H7 (cell line): ENCODE measurements around the gene CDC42SE1. TPM values are rescaled to one million over a fixed set of nuclear protein-coding genes. Genes with fewer than 3 reads are reported as not detected.
A peak's percentile ranks its signal among the peaks of the same experiment; 100 is the strongest.

ENCODE experiments used
- DNase-seq: peaks from one replicate; pipeline ENCODE4 v3.0.0; 2012
- H3K27me3 ChIP-seq: 2 replicates; pipeline ENCODE4 v1.6.0; 2011; ENCODE audit warnings: mild to moderate bottlenecking, low read length; ENCODE audit not compliant: control insufficient read depth, insufficient read depth
- H3K36me3 ChIP-seq: replicated peaks from 2 replicates; pipeline ENCODE4 v1.5.1; 2011; ENCODE audit warnings: low read length; ENCODE audit not compliant: control insufficient read depth, insufficient read depth
- H3K4me3 ChIP-seq: 2 replicates; pipeline ENCODE4 v1.5.1; 2011; ENCODE audit warnings: low read depth, mild to moderate bottlenecking, control low read depth, low read length, moderate library complexity; ENCODE audit not compliant: insufficient read depth
- total RNA-seq: library from RNA; depleted of rRNA; stranded (reverse); fragments of >200 nt; shearing (Covaris generic); gene quantifications from 2 replicates; pipeline ENCODE4 v1.2.3, GENCODE V29; 2014

Gene CDC42SE1
- total RNA-seq, 1 experiment from 2014 or later = 72.1 TPM

- Histone ChIP-seq H3K36me3 (peaks cover 2% of the 10 kb centered on the region), H3K27me3 (no peaks in the 10 kb centered on the region), H3K4me3 (peak overlapping the region; percentile 93; the same call in 1 of the 2 replicates)
- DNase-seq = no peak
These were observed 2.3 kb upstream of the CDC42SE1 start for GRCh38 chr1:151061704-151062103.

GRCh38 chr1:151060657-151061421 is 1.4 kb upstream of the CDC42SE1 start:
- DNase-seq = no peak
- Histone ChIP-seq H3K27me3 (no peaks in the 10 kb centered on the region), H3K4me3 (peak overlapping the region; percentile 93), H3K36me3 (peaks cover 2% of the 10 kb centered on the region)

GRCh38 chr1:151060007-151060656 is 710 bp upstream of the CDC42SE1 start, which contains the start of gene MLLT11:
MLLT11 (plus strand) TSS chr1:151060397; CDS start chr1:151067225, 6,828 bp downstream.
- Histone ChIP-seq H3K36me3 (peaks cover 9% of the 10 kb centered on the region), H3K4me3 (peak within 1 kb of the TSS; percentile 93), H3K27me3 (no peaks in the 10 kb centered on the region)
- DNase-seq = peak; percentile 90

- DNase-seq = peak; percentile 49
- Histone ChIP-seq H3K27me3 (no peaks in the 10 kb centered on the region), H3K36me3 (peaks cover 20% of the 10 kb centered on the region)
These were observed 730 bp downstream of the CDC42SE1 start for GRCh38 chr1:151058692-151059091.

GRCh38 chr1:151056149-151056548 is 3.3 kb downstream of the CDC42SE1 start:
- Histone ChIP-seq H3K27me3 (no peaks in the 10 kb centered on the region), H3K4me3 (no peak overlapping the region), H3K36me3 (peaks cover 33% of the 10 kb centered on the region)
- DNase-seq = no peak

More at GRCh38 chr1:151058692-151059091, 730 bp downstream of the CDC42SE1 start:
- peak overlapping the region; percentile 93 for H3K4me3 ChIP-seq

GRCh38 chr1:151055581-151055980 is 3.8 kb downstream of the CDC42SE1 start:
- Histone ChIP-seq H3K36me3 (peaks cover 33% of the 10 kb centered on the region), H3K27me3 (no peaks in the 10 kb centered on the region), H3K4me3 (no peak overlapping the region)
- DNase-seq = no peak

- no peak overlapping the region for H3K4me3 ChIP-seq
- H3K36me3 ChIP-seq = peaks cover 33% of the 10 kb centered on the region
- no peak for DNase-seq
- no peaks in the 10 kb centered on the region for H3K27me3 ChIP-seq
These were observed 4.4 kb downstream of the CDC42SE1 start for GRCh38 chr1:151054971-151055547.

- no peaks in the 10 kb centered on the region for H3K27me3 ChIP-seq
- peaks cover 31% of the 10 kb centered on the region for H3K36me3 ChIP-seq
- H3K4me3 ChIP-seq = no peak overlapping the region
- DNase-seq = no peak
These were observed 7.9 kb downstream of the CDC42SE1 start for GRCh38 chr1:151051356-151052009.

- Histone ChIP-seq H3K36me3 (peaks cover 24% of the 10 kb centered on the region), H3K4me3 (no peak overlapping the region), H3K27me3 (no peaks in the 10 kb centered on the region)
- no peak for DNase-seq
These were observed 9.3 kb downstream of the CDC42SE1 start for GRCh38 chr1:151050051-151050688.

- Histone ChIP-seq H3K27me3 (no peaks in the 10 kb centered on the region), H3K4me3 (no peak overlapping the region), H3K36me3 (peaks cover 17% of the 10 kb centered on the region)
- DNase-seq = no peak
These were observed 10.0 kb downstream of the CDC42SE1 start for GRCh38 chr1:151049458-151049857.

GRCh38 chr1:151048645-151049032 is 10.8 kb downstream of the CDC42SE1 start:
- peak overlapping the region; percentile 64 for H3K4me3 ChIP-seq
- no peaks in the 10 kb centered on the region for H3K27me3 ChIP-seq
- peak; percentile 91 for DNase-seq
- H3K36me3 ChIP-seq = peaks cover 12% of the 10 kb centered on the region

GRCh38 chr1:151047925-151048644 is 11.3 kb downstream of the CDC42SE1 start:
- H3K4me3 ChIP-seq = peak overlapping the region; percentile 64
- H3K27me3 ChIP-seq = no peaks in the 10 kb centered on the region
- peaks cover 10% of the 10 kb centered on the region for H3K36me3 ChIP-seq
- DNase-seq = peak; percentile 82

- no peaks in the 10 kb centered on the region for H3K27me3 ChIP-seq
- peak; percentile 98 for DNase-seq
These were observed 11.9 kb downstream of the CDC42SE1 start, which contains the start of gene C1orf56 for GRCh38 chr1:151047591-151047924. C1orf56 (plus strand) TSS chr1:151047751; CDS start chr1:151047848, 97 bp downstream.

More at GRCh38 chr1:151047591-151047924, 11.9 kb downstream of the CDC42SE1 start, which contains the start of gene C1orf56:
- Histone ChIP-seq H3K4me3 (peak within 1 kb of the TSS; percentile 64), H3K36me3 (peaks cover 5% of the 10 kb centered on the region)
